GM10266 (cell line): Measurements from ENCODE around the gene KRTAP20-2.

Source experiments
- DNase-seq: peaks from one replicate; pipeline ENCODE4 v3.0.0; 2012; ENCODE audit errors: extremely low spot score
- TF ChIP-seq, protein P1 (sequence below): IDR thresholded peaks from 2 replicates; pipeline ENCODE4 v1.5.1; 2012; ENCODE audit warnings: mild to moderate bottlenecking, low read depth; ENCODE audit not compliant: control insufficient read depth, insufficient read depth; ENCODE audit errors: missing control alignments

The KRTAP20-2 gene

DNA sequence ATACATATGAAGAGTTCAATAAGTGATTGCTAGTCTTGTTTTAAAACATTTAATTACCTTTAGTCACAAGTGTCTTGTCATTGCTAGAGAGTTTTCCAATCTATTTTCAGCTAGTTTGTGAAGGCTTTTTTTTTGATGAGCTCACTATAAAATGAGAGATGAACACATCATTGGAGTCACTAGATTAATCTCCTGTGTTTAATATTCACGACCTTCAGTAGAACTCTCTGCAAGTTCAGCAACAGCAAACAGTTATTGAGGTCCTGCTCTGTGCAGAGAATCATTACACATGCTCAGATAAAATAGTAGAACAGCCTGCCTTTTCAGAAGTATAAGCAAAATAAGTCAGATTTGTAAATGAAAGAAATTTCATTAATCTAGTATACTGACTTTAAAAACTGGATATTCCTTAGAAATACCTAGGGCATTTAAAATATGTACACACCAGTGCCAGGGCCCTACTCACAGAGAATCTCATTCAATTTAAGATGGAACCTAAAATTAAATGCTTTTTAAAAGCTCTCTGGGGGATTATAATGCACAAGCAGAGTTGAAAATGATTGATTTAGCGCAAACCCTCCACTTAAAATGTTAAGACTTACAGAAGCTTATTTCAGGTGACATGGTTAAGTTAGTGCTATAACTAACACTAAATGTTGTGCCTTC is 38.1 kb downstream of the KRTAP20-2 start:
- DNase-seq, result no peak
- TF ChIP-seq, protein P1, sequence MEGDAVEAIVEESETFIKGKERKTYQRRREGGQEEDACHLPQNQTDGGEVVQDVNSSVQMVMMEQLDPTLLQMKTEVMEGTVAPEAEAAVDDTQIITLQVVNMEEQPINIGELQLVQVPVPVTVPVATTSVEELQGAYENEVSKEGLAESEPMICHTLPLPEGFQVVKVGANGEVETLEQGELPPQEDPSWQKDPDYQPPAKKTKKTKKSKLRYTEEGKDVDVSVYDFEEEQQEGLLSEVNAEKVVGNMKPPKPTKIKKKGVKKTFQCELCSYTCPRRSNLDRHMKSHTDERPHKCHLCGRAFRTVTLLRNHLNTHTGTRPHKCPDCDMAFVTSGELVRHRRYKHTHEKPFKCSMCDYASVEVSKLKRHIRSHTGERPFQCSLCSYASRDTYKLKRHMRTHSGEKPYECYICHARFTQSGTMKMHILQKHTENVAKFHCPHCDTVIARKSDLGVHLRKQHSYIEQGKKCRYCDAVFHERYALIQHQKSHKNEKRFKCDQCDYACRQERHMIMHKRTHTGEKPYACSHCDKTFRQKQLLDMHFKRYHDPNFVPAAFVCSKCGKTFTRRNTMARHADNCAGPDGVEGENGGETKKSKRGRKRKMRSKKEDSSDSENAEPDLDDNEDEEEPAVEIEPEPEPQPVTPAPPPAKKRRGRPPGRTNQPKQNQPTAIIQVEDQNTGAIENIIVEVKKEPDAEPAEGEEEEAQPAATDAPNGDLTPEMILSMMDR, result no peak

DNA sequence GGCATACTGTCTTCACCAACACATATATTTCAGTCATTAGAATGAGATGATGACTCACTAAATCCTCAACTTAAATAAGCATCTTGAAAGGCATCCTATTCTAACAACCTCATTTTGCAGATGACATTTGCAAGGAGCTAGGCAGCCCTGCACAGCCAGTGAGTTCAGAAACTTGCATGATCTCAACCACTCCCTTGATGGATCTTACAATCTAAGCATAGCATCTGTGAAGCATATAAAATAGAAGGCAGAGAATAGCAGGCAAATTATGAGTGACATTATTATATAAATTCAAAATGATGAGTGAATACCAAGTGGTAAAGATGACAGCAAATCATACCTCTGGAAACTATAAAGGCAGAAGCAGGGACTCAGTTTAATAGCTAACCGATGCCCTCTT is 39.3 kb downstream of the KRTAP20-2 start:
- TF ChIP-seq, protein P1, result no peak

DNA sequence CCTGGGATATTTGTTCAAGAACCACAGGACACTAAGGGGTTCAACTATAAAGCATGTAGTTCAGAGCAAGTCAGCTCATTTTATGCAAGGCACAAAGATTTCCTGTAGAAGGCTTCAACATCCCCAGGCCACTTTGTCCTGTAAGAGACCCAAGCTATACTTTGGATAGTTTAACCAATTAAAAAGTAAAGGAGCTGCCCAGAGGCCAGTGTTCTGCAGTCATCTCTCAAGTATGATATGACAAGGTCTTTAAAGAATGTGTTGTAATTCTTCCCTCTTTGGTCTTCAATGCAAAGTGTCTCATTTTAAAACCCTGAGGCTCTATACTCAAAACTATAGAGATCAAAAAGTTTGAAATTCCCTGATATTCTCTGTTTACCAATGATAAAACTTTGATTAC is 41.7 kb downstream of the KRTAP20-2 start:
- TF ChIP-seq, protein P1, result no peak

More for the DNA sequence above, 39.3 kb downstream of the KRTAP20-2 start:
- DNase-seq, result no peak

DNA sequence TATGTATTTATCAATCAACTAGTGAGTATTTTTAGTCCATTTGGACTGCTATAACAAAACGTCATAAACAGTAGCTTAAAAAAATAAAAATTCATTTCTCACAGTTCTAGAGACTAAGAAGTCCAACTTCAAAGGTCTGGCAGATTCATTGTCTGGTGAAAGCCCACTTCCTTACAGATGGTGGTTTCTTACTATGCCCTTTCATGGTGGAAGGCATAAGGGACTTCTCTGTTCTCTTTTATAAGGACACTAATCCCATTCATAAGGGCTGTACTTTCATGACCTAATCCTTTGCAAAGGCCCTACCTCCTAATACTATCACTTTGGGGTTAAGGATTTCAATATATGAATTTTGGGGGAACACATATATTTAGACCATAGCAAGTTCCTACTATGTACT is 45.6 kb downstream of the KRTAP20-2 start:
- DNase-seq, result no peak
- TF ChIP-seq, protein P1, result no peak

More for the DNA sequence above, 41.7 kb downstream of the KRTAP20-2 start:
- no peak for DNase-seq

DNA sequence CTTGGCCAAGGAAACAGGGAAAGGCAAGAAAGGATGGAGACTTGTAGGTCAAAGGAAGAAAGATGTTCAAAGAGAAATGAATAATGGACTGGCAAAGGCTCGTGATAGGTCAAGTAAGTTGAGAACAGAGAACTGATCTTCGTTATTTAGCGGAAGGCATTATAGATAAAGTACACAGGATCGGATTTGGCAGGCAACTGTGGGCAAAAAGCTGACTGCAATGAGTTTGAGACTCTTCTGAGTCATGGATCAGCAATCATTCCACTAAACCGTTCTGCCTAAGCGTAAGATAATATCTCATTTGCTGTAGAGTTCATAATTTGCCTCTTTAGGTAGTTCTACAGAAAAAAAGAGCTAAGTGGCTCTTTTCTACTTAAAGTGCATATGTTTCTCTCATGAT is 49.5 kb downstream of the KRTAP20-2 start:
- TF ChIP-seq, protein P1, result no peak
- no peak for DNase-seq
